Measurements from ENCODE around the gene TM4SF1.
A peak's percentile ranks its signal among the peaks of the same experiment; 100 is the strongest.

The TM4SF1 gene

DNA sequence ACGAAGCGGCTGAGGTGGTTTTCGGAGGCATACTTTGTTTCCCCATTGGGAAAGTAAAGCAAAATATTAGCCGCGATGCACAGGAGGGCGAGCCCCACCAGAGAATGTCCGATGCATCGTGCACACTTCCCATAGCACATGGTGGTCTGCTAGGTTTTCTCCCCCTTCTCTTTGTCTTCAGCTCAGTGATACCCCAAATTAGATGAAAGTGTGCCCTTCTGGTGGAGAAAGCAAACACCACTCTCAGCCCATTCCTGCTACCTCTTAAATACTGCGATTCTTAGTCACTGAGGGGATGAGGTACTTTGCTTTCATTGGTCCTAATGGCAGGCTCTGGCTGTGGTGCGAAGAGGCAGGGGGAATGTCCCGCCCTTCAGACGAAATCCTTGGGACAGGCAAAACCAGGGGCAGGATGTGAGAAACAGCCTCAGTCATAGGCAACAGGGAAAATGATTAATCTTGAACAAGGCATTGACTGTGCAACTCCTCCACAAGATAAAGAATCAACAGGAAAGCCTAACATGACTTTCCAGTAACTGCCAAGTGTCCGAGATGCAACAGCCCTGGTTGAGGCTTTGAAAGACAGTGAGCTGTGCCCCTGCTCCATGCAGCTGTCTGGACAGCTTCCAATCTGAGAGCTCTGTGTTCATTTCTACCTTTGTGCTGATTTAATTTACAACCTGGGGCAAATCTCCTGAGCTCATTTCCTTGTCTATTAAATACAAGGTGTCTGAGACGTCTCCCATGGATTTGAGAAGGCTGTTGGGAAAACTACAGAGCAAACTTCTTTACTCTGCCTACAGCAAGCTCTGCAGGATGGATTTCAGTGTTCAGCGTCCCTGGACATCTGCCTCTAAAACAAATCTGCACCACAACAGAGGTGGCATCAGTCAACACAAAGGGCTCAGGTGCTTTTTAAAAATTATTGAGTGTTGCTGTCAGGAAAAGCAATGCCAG lies at the start of gene TM4SF1:
TM4SF1 (minus strand) TSS at position 242 of the 957 bp plus-strand sequence; CDS start at position 140, 102 bp downstream.
- DNase-seq, result peak; percentile 5

DNA sequence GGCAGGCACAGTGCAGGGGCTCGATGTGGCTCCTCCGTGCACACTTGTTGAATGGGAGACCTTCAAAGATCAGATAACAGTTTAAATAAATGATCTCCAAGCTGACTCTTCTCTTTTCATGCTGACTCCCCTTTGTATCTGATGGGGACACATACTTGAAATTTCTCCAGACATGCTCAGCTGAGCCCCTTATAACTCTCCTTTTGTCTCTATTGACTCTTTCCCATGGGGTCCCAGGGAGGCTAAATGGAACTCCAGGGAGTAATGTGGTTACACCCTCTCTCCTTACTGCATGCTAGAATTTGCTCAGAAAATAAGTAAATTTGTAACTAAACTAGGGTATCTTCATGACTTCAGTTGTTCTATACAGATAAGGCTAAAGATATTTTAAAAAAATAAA lies 48.9 kb upstream of the TM4SF1 start:
- no peak for DNase-seq

DNA sequence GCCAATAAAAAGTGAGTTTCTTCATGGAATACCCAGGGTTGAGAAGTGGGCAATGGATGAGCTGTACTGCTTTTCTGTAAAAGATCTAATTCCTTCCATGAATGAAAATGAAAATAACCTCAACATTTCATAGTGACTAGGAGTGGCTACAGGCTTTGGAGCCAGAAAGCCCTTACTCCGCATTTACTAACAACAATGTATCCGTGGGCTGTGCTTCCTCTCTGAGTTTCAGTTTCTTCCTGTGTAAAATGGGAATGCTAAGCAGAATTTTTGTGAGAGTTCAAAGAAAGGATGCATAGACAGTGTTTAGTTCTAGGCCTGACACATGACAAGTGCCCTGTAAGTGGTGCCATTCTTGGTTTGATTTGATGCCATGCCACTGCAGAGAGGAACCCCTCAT lies 47.5 kb upstream of the TM4SF1 start:
- no peak for DNase-seq

- DNase-seq, result no peak
These were observed 44.3 kb upstream of the TM4SF1 start for GRCh38 chr3:149421764-149422163.

DNA sequence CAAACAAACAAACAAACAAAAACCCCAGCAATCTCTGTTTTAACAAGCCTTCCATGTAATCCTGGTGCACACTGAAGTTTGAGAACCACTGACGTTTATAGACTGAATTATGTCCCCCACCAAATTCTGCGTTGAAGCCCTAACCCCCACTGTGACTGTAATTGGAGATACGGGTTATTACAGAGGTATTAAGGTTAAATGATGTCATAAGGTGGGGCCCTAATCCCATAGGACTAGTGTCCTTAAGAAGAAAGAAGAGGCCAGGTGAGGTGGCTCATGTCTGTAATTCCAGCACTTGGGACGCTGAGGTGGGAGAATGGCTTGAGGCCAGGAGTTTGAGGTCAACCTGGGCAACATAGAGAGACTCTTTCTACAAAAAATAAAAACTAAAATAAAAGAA lies 42.4 kb upstream of the TM4SF1 start:
- DNase-seq, result no peak

DNA sequence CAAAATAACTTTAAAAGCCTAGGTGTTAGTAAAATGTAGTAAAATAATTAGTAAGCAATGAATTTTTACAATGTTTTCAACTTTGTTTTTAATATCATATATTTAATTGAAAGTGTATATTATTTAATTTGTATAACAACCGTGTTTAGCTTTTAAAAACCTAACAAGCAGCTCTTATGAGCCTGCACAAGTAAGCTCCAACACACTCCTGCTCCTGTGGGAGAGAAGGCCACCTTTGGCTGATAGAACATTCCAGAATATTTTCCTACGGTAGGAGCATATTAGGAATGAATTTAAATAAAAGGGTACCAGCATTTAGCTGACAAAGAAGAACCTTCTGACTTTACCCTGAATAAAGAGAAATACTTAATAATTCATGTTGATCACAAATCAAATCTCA lies 40.3 kb upstream of the TM4SF1 start:
- DNase-seq, result no peak

- no peak for DNase-seq
These were observed 39.7 kb upstream of the TM4SF1 start for GRCh38 chr3:149417174-149417573.

DNA sequence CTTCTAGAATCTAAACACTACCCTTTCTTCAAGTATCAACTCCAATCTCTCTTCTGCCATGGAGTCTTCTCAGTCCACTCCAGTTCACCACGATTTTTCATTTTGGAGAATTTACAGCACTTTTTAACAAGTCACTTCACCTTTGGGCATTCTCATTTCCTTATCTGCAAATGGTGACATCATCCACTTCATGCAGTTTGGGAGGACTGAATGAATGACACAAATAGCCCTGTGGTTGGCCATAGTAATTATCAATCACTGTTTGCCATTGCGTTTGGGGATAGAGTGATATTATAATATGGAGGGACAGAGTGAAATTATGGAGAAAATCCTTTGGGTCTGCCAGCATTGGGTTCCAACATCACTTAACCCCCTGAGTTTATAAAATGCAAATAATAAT lies 38.0 kb upstream of the TM4SF1 start:
- no peak for DNase-seq

- no peak for DNase-seq
These were observed 37.2 kb upstream of the TM4SF1 start for GRCh38 chr3:149414557-149415231.

GRCh38 chr3:149411583-149411982 lies 34.1 kb upstream of the TM4SF1 start:
- no peak for DNase-seq

- no peak for DNase-seq
These were observed 31.9 kb upstream of the TM4SF1 start for GRCh38 chr3:149409351-149409750.

DNA sequence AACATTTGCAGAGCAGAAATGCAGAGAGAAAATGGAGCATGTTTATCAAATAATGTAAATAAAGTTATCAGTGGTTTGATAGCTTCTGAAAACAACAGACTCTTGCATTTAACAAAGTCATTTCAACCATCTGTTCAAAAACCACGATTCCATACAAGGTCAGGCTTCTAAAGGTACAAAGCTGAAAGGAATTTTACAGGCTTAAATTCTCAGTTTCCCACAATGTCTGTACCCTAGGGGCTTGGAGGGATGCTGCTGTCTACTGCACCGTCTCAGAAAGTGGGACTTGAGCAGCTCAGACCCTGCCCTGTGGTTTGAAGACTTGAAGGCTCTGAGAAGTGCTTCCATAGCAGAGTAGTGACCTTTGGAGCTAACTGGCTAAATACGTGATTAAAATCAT lies 30.4 kb upstream of the TM4SF1 start:
- no peak for DNase-seq

DNA sequence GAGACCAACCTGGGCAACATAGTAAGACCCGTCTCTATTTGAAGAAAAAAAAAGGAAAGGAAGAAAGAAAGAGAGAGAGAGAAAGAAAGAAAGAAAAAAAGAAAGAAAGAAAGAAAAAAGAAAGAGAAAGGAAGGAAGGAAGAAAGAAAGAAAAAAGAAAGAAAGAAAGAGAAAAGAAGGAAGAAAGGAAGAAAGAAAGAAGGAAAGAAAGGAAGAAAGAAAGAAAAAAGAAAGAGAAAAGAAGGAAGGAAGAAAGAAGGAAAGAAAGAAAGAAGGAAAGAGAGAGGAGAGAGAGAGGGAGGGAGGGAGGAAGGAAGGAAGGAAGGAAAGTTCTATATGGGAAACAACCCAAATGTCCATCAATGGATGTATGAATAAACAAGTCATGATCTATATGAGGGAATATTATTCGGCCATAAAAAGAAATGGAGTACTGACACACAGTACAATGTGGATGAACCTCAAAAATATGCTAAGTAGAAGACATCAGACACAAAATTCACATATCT lies 28.8 kb upstream of the TM4SF1 start:
- no peak for DNase-seq

DNA sequence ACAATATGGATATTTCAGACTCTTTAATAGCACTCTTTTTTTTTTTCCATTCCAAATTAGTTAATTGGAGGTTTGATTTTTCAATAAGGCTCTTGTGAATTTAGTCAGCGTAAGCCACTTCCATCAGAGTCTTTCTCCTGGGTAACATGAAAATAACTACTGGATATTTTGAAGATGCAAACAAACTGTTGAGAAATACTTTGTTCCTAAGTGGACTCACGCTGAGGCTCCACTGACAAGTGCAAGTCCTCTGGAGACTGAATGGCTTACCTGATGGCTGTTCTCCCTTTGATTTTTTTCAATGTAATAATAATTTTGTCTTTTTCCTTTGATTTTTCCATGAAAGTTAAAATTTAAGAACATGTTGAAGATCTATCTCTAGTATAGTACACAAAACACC lies 26.0 kb upstream of the TM4SF1 start:
- no peak for DNase-seq

- DNase-seq, result no peak
These were observed 25.0 kb upstream of the TM4SF1 start for GRCh38 chr3:149402481-149402880.

- DNase-seq, result peak; percentile 9
These were observed 24.5 kb upstream of the TM4SF1 start for GRCh38 chr3:149401926-149402310.

DNA sequence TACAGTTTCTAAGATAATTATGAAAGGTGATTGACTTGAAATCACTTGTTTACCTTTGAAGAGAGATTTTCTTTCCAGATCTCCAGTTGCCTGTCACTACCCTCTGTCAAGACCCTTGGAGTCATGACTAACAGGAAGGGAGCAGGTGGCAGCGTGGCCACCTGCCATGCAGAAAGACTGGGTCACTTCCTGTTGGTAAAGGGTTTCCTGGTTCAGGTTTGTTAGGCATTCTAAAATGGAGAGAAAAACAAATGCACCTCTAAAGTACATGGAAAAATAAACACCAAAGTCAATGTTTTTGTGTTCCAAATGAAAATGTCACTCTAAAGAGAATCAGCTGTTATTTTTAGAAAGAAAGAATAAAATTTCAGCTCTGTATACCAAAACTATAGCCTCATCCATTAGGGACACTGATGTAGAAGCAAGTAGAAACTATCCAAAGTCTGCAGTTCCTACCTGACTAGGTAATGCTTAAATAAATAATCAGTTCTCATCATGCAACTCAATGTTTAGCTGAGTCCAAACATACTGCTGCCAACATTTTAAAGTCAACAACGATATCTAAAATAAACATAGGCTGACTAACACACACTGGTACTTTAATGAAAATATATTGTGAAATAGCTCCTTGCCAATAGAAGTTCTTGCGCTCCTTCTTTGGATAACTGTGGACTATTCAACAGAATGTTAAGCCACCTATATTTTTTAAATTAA lies 23.9 kb upstream of the TM4SF1 start:
- no peak for DNase-seq

- no peak for DNase-seq
These were observed 23.2 kb upstream of the TM4SF1 start for GRCh38 chr3:149400645-149401044.

DNA sequence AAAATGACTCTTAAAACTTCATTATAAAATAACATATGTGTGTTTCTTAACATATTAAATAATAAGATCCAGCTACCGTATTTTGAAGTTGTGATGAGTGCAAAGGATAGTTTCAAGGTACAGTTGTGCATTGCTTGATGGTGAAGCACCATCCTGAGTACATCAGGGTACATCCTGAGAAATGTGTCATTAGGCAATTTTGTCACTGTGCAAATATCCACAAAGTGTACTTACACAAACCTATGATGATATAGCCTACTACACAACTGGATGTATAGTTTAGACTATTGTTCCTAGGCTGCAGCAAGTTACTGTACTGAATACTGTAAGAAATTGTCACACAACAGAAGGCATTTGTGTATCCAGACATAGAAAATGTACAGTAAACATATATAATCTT lies 20.8 kb upstream of the TM4SF1 start:
- no peak for DNase-seq

DNA sequence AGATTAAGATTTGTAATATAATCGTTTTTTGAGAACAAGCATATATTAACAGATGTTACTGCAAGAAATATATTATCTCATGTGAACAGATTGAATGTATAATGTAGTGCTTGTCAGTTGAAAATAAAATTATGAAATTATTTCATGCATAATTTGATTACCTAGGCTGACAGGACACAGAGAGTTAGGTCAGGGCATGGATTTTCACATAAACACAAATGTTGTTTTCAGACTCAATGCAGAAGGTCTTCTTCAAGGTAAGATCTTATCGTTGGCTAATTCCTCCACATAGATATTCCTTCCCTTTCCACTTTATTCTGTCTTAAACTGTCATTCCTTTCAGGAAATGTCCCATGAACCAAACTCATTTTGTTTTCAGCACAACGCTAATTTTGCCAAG lies 20.1 kb upstream of the TM4SF1 start:
- no peak for DNase-seq

DNA sequence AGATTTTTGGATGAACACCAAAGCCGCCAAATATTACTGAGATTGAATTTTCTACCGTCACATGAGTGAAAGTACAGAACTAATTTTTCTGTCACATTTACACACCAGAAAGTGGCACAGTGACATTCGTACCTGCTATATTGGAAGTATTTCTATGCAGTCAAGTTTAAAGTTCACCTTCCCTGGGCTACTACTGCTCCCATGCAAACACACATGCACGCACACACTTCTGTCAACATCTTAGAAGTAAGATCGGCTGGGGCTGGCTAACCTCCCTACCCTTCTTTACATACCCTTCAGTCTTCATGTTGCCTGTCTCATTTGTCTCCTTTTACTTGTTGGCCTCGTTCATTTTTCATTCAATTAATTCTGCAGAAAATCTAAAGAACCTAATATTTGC lies 19.0 kb upstream of the TM4SF1 start:
- no peak for DNase-seq

DNA sequence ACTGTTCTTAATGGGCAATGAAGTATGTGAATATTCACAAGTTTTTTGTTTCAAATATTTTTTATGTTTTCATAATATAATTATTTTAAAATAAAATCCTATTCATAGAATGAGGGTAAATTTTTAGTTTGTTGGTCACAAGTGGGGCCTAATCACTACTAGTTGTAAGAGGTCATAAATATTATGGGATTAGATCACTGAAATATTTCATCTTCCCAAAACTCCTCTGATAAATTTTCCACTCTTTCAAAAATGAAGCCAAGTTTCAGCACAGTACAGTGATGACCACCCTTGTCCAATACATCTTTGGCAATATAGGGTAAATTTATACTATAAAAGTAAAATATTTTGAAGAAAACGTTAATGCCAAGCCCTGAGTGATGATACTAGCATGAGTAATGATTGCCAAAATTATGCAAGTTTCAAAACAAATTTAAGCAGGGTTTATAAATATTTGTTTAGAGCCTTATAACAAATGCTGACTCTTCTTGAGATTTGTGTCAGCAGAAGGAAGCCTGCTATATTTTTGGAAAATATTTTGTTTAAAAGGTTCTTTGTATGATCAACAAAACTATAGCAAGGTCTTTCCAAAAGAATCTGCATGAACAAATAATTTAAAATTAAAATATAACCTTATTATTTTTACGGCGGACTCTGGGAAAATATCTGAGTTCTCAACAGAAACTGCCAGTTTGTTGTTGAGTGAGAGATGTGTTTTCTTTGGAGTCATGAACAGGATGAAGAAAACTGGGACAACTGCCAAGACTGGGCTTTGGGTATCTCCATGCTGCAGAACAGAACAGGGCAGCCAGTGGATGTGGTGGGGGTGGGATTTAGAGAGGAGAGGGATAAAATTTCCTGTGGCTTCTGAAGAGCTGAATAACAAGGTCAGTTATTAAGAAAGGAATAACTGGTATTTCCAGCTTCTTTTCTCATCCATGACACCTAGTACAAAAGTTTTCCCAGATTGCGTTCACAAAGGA lies 17.9 kb upstream of the TM4SF1 start:
- DNase-seq, result no peak
